GM18520 (cell line): ENCODE results near the gene CHRDL1.
A peak's percentile ranks its signal among the peaks of the same experiment; 100 is the strongest.

Experiments
- ATAC-seq: cut with Tn5 transposase; IDR thresholded peaks from one replicate; pipeline ENCODE4 v1.9.1; 2021; ENCODE audit not compliant: unreplicated experiment

CHRDL1 gene

GRCh38 chrX:110745288-110745687, 50.3 kb downstream of the CHRDL1 start:
- no peak for ATAC-seq

GRCh38 chrX:110743679-110744340, 51.8 kb downstream of the CHRDL1 start:
- ATAC-seq = no peak

- no peak for ATAC-seq
Observed at GRCh38 chrX:110741213-110741796, 54.3 kb downstream of the CHRDL1 start.

GRCh38 chrX:110734894-110735541, 60.6 kb downstream of the CHRDL1 start:
- no peak for ATAC-seq

GRCh38 chrX:110734271-110734670, 61.3 kb downstream of the CHRDL1 start:
- ATAC-seq = no peak

- no peak for ATAC-seq
Observed at GRCh38 chrX:110733166-110733565, 62.5 kb downstream of the CHRDL1 start.

GRCh38 chrX:110732266-110732665, 63.4 kb downstream of the CHRDL1 start:
- no peak for ATAC-seq

GRCh38 chrX:110723844-110724243, 71.8 kb downstream of the CHRDL1 start:
- no peak for ATAC-seq

- ATAC-seq = no peak
Observed at GRCh38 chrX:110722135-110722534, 73.5 kb downstream of the CHRDL1 start.

GRCh38 chrX:110713666-110714065, 82.0 kb downstream of the CHRDL1 start:
- no peak for ATAC-seq

GRCh38 chrX:110706446-110706845, 89.2 kb downstream of the CHRDL1 start:
- ATAC-seq = no peak

- ATAC-seq = no peak
Observed at GRCh38 chrX:110703641-110704040, 92.0 kb downstream of the CHRDL1 start.

- ATAC-seq = no peak
Observed at GRCh38 chrX:110699109-110699508, 96.5 kb downstream of the CHRDL1 start.

GRCh38 chrX:110698696-110699095, 96.9 kb downstream of the CHRDL1 start:
- ATAC-seq = no peak

- ATAC-seq = no peak
Observed at GRCh38 chrX:110692866-110693265, 102.8 kb downstream of the CHRDL1 start.

GRCh38 chrX:110691446-110691845, 104.2 kb downstream of the CHRDL1 start:
- ATAC-seq = no peak

- ATAC-seq = no peak
Observed at GRCh38 chrX:110684653-110685052, 111.0 kb downstream of the CHRDL1 start.

- ATAC-seq = no peak
Observed at GRCh38 chrX:110683925-110684324, 111.7 kb downstream of the CHRDL1 start.

GRCh38 chrX:110678591-110678990, 117.0 kb downstream of the CHRDL1 start:
- no peak for ATAC-seq

- ATAC-seq = no peak
Observed at GRCh38 chrX:110675886-110676285, 119.7 kb downstream of the CHRDL1 start.

- ATAC-seq = peak; percentile 83
Observed at GRCh38 chrX:110671068-110671803, 124.4 kb downstream of the CHRDL1 start.

- no peak for ATAC-seq
Observed at GRCh38 chrX:110669572-110669971, 126.0 kb downstream of the CHRDL1 start.
